GM18951 (cell line): ENCODE measurements around the gene PEF1.

Experiments
- POLR2A ChIP-seq: IDR thresholded peaks from 4 replicates; pipeline ENCODE4 v1.6.1; 2011; ENCODE audit warnings: mild to moderate bottlenecking; ENCODE audit not compliant: insufficient read length, insufficient read depth; ENCODE audit errors: extremely low read depth
- in situ Hi-C: fragments of 300-500 bp; cut with MboI; formaldehyde crosslinking; loops from one replicate; pipeline ENCODE4 v1.12.0; 2022; ENCODE audit warnings: low sequenced_read_pairs, mixed read lengths, inconsistent platforms; ENCODE audit not compliant: unreplicated experiment

The PEF1 gene

GRCh38 chr1:31667065-31667785 is 22.5 kb upstream of the PEF1 start:
- TF ChIP-seq POLR2A, result no peak
- in situ Hi-C loops, result loop anchor here (5.0 kb wide), 1 partner anchor 120 kb away; no protein-coding TSS in a partner anchor

DNA sequence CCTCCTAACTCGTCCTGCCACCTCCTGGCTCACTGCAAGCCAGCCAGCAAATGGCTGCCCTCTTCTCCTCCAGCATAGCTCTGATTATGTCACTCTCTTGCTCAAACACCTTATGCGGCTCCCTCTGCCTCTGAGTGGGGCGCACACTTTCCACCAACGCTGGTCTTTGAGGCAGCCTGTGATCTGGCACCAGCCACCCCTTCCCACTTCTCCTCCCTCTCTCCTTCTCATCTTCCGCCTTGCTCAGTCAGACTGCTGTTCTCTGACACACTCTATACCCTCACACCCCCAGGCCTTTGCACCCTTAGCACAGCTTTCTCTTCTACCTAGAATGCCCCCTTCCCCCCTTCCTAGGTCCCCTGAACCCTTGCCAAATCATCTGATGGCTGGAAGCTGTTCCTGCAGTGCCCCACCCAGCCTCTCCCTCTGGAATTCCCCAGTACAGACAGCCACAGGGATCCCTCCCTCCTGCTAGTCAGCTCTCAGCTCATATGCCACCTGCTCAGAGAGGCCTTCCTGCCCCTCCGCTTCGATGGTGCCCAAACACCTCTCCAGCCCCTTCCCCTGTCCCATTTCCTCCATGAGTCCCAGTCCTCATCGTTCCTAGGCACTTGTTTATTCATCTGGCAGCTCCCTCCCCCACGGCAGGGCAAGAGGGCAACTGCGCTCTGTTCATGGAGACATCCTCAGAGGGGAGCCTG is 21.7 kb upstream of the PEF1 start:
- TF ChIP-seq POLR2A, result no peak
- in situ Hi-C loops, result loop anchor here (5.0 kb wide), 1 partner anchor 121 kb away; no protein-coding TSS in a partner anchor

DNA sequence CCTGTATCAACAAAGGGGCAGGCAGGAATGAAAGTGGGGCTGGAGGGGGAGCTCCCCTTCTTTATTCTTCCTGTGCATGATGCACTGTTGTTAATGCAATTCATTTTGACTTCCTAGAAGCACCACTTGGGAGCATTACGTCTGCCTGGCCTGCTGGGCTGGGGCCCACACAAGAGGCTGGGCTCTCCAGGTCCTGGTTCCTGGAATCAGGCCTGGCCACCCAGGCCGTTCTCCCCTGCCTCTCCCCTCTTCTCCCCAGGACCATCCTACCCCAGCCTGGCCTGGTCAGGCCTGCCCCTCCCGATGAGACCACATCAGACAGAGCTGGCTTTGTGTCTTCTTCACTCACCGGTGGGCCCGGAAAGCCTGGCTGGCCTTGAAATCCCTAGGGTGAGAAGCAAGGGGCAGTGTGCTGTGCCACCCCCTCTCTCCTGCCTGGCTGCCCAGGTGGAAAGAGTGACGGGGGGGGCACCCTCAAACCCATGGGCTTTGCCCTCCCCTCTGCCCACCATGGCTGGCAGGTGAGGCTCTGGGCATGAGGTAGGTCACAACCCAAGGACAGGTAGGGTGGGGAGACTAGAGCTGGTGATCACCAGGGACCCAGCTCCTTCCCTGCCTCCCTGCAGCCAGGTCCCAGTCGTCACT is 20.7 kb upstream of the PEF1 start:
- in situ Hi-C loops, result loop anchor here (5.0 kb wide), 1 partner anchor 122 kb away; no protein-coding TSS in a partner anchor
- no peak for TF ChIP-seq POLR2A

DNA sequence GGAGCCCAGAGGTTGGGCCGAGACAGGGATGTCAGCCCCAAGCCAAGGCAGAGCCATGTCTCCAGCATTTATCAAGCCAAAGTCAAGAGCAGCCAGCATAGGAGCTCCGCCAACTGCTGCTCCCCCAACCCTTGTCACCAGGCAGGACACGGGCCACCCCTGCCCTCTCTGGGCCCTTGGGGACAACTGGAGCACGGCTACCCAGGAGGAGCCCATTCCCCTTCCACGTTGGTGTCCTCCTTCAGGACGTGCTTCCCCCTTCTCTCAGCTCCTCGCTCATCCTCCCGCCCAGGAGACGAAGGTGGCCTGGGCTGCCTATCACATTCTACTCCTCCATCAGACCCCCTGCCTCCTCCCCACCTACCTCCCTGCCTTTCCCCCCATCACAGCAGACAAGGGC is 19.9 kb upstream of the PEF1 start:
- no peak for TF ChIP-seq POLR2A
- in situ Hi-C loops, result no loop called here

DNA sequence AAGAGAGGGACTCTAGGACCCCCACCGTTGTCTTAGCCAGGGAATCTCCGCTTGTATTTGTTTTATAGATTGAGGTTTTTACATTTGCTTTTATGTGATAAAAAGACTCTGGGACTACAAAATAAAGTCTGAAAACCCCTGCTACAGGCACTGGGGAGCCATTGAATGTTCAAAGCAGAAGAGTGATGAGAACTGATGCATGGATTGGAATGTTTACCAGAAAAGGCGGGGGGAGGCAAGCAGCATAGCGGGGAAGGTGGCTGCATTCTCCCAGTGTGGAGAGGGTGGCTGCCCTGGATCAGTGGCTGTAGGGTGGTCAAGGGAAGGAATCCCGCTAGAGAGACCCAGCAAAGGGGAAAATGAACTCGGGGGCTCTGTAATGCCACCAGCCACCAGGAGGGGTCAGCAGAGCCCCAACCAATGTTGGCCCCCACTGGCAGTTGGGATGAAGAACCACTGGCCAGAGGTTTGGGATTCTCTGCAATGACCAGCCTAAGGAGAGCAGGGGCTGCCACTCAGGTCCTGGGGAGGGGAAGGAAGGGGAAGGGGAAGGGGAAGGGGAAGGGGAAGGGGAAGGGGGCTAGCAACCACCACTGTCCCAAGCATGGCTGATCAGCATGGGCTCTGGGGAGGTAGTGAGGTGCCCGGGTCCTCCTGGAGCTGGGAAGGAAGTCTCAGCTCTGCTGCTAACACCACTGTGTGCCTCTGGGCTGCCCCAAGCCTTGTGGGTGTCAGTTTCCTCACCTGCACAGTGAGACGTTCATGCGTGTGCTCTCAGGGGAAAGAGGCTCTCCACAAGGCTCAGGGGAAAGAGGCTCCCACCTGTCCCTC is 19.2 kb upstream of the PEF1 start:
- in situ Hi-C loops, result no loop called here
- TF ChIP-seq POLR2A, result no peak

GRCh38 chr1:31662463-31662862 is 17.8 kb upstream of the PEF1 start:
- in situ Hi-C loops, result no loop called here
- TF ChIP-seq POLR2A, result no peak

DNA sequence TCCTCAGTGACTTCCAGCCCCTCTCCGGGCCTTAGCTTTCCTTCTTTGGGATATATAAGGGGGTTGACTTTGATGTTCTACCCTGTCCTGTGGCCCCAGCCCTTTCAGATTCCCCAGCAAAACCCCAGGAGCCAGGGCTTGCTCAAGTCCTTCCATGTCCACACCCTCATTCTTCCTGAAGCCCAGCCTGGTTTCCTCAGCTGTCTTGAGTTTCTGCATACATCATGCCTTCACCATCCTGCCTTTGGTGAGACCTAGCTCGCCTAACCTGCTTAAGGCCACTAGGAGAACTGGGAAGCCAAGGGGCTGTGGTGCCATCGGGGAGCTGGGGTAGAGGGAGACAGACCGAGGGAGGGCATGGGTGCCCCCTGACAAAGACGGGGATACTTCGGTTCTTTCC is 17.2 kb upstream of the PEF1 start:
- no peak for TF ChIP-seq POLR2A
- in situ Hi-C loops, result no loop called here

- no peak for TF ChIP-seq POLR2A
- in situ Hi-C loops, result no loop called here
Observed at GRCh38 chr1:31660871-31661455, 16.3 kb upstream of the PEF1 start.

DNA sequence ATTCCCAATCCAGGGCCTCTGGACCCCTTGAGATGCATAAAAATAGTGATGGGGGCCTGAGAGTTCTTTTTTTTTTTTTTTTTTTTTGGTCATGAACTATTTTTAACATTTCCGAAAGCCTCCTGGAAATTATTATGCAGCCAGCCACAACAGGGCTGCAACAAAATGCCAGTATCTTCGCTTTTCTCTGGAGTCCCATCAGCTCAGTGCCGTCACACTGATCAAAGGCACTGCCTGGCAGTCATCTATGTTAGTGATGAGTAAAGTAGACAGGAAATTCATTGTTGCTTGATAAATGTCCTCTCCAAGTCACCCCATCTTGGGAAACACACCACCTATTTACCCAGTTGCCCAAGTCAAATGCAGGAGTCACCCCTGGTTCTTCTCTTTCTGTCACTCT is 15.2 kb upstream of the PEF1 start:
- in situ Hi-C loops, result no loop called here
- no peak for TF ChIP-seq POLR2A

GRCh38 chr1:31658721-31659120 is 14.0 kb upstream of the PEF1 start:
- TF ChIP-seq POLR2A, result no peak
- in situ Hi-C loops, result no loop called here

DNA sequence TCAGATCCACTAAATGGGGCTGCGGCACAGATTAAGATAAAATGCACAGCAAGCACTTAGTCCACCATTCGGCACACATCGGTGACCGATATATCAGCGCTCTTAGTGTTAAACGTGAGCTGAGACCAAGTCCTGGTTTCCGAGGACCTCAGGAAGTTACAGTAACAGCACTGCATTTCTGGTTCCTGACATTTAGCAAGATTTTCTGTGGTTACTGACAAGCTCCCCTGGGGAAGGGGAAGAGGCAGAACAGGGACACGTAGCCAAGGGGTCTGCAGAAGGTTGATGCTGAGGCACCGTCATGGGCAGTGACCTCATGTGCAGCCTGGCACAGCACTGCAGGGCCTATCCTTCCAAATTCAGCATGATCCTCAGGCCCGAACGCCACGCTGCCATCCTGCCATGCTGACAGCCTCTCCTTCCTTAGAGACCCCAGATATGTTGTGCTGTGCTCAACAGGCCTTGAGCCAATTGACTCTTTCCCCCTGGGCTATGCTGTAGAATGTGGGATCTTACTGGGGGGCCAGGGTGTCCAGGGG is 13.4 kb upstream of the PEF1 start:
- no peak for TF ChIP-seq POLR2A
- in situ Hi-C loops, result no loop called here

- TF ChIP-seq POLR2A, result no peak
- in situ Hi-C loops, result no loop called here
Observed at GRCh38 chr1:31657020-31657804, 12.5 kb upstream of the PEF1 start.
